ENCODE results near the gene RABIF.
A peak's percentile ranks its signal among the peaks of the same experiment; 100 is the strongest.

The RABIF gene

GRCh38 chr1:202852163-202852904 lies 36.6 kb downstream of the RABIF start:
- peak; percentile 97 for ATAC-seq
- TF ChIP-seq TCF4 (CRISPR knock-in tag; IDR thresholded peaks at IDR 0.05; ENCODE audit: borderline replicate concordance) (no peak), RARB (CRISPR knock-in tag; IDR thresholded peaks at IDR 0.05) (no peak), GLIS3 (CRISPR knock-in tag; IDR thresholded peaks at IDR 0.05) (no peak), ESRRG (CRISPR knock-in tag; IDR thresholded peaks at IDR 0.05) (no peak), CSDC2 (CRISPR knock-in tag; IDR thresholded peaks at IDR 0.05) (no peak), BACH2 (CRISPR knock-in tag; IDR thresholded peaks at IDR 0.05; ENCODE audit: borderline replicate concordance) (no peak), ZNF565 (CRISPR knock-in tag; conservative IDR thresholded peaks at IDR 0.05; ENCODE audit: low read depth) (no peak), CSRNP3 (CRISPR knock-in tag; IDR thresholded peaks at IDR 0.05) (no peak), ZC3H10 (CRISPR knock-in tag; IDR thresholded peaks at IDR 0.05) (no peak), ZFP30 (CRISPR knock-in tag; IDR thresholded peaks at IDR 0.05) (no peak), ZFP3 (CRISPR knock-in tag; IDR thresholded peaks at IDR 0.05) (no peak), PPARA (CRISPR knock-in tag; IDR thresholded peaks at IDR 0.05; ENCODE audit: borderline replicate concordance) (no peak), ZNF8 (CRISPR knock-in tag; IDR thresholded peaks at IDR 0.05) (no peak)
- TF ChIP-seq, protein P1, sequence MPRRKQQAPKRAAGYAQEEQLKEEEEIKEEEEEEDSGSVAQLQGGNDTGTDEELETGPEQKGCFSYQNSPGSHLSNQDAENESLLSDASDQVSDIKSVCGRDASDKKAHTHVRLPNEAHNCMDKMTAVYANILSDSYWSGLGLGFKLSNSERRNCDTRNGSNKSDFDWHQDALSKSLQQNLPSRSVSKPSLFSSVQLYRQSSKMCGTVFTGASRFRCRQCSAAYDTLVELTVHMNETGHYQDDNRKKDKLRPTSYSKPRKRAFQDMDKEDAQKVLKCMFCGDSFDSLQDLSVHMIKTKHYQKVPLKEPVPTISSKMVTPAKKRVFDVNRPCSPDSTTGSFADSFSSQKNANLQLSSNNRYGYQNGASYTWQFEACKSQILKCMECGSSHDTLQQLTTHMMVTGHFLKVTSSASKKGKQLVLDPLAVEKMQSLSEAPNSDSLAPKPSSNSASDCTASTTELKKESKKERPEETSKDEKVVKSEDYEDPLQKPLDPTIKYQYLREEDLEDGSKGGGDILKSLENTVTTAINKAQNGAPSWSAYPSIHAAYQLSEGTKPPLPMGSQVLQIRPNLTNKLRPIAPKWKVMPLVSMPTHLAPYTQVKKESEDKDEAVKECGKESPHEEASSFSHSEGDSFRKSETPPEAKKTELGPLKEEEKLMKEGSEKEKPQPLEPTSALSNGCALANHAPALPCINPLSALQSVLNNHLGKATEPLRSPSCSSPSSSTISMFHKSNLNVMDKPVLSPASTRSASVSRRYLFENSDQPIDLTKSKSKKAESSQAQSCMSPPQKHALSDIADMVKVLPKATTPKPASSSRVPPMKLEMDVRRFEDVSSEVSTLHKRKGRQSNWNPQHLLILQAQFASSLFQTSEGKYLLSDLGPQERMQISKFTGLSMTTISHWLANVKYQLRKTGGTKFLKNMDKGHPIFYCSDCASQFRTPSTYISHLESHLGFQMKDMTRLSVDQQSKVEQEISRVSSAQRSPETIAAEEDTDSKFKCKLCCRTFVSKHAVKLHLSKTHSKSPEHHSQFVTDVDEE (CRISPR knock-in tag; IDR thresholded peaks at IDR 0.05) = no peak
- TF ChIP-seq, protein P2, sequence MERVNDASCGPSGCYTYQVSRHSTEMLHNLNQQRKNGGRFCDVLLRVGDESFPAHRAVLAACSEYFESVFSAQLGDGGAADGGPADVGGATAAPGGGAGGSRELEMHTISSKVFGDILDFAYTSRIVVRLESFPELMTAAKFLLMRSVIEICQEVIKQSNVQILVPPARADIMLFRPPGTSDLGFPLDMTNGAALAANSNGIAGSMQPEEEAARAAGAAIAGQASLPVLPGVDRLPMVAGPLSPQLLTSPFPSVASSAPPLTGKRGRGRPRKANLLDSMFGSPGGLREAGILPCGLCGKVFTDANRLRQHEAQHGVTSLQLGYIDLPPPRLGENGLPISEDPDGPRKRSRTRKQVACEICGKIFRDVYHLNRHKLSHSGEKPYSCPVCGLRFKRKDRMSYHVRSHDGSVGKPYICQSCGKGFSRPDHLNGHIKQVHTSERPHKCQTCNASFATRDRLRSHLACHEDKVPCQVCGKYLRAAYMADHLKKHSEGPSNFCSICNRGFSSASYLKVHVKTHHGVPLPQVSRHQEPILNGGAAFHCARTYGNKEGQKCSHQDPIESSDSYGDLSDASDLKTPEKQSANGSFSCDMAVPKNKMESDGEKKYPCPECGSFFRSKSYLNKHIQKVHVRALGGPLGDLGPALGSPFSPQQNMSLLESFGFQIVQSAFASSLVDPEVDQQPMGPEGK (CRISPR knock-in tag; IDR thresholded peaks at IDR 0.05; ENCODE audit: borderline replicate concordance) = no peak
- TF ChIP-seq, protein P3, sequence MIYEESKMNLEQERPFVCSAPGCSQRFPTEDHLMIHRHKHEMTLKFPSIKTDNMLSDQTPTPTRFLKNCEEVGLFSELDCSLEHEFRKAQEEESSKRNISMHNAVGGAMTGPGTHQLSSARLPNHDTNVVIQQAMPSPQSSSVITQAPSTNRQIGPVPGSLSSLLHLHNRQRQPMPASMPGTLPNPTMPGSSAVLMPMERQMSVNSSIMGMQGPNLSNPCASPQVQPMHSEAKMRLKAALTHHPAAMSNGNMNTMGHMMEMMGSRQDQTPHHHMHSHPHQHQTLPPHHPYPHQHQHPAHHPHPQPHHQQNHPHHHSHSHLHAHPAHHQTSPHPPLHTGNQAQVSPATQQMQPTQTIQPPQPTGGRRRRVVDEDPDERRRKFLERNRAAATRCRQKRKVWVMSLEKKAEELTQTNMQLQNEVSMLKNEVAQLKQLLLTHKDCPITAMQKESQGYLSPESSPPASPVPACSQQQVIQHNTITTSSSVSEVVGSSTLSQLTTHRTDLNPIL (CRISPR knock-in tag; IDR thresholded peaks at IDR 0.05; ENCODE audit: low read depth) = no peak

GRCh38 chr1:202850593-202851362 lies 38.2 kb downstream of the RABIF start:
- no peak for ATAC-seq
- TF ChIP-seq ZFP30 (CRISPR knock-in tag; IDR thresholded peaks at IDR 0.05) = no peak
- TF ChIP-seq CSDC2 (CRISPR knock-in tag; IDR thresholded peaks at IDR 0.05) = no peak
- TF ChIP-seq ARNTL (CRISPR knock-in tag; IDR thresholded peaks at IDR 0.05; ENCODE audit: borderline replicate concordance, low read depth) = no peak

DNA sequence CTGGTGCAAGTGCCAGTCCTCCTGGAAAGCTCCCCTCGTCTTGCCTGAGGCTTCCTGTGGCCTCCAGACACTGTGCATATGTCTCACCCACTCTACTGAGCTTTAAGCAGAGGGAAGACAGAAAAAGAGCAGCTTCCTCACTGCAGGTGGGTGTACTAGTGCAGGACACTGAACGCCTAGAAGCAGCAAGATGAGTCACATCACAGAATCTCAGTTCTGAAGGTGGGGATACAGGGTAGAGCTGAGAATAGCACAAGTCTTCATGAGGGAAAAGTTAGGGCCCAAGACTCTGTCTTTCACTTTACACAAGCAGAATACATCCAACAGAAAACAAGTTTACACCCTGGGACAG lies 40.8 kb downstream of the RABIF start:
- TF ChIP-seq ARNTL (CRISPR knock-in tag; IDR thresholded peaks at IDR 0.05; ENCODE audit: borderline replicate concordance, low read depth) (no peak), ZFP30 (CRISPR knock-in tag; IDR thresholded peaks at IDR 0.05) (no peak), ZNF8 (CRISPR knock-in tag; IDR thresholded peaks at IDR 0.05) (no peak), ISL1 (CRISPR knock-in tag; IDR thresholded peaks at IDR 0.05) (no peak), GLIS3 (CRISPR knock-in tag; IDR thresholded peaks at IDR 0.05) (no peak), CSDC2 (CRISPR knock-in tag; IDR thresholded peaks at IDR 0.05) (no peak)
- TF ChIP-seq, protein P3 (CRISPR knock-in tag; IDR thresholded peaks at IDR 0.05; ENCODE audit: low read depth) = no peak
- ATAC-seq = no peak
